H1 (cell line): ENCODE measurements around the gene TINCR. TPM values are rescaled to one million over a fixed set of nuclear protein-coding genes. Genes with fewer than 3 reads are reported as not detected.

Experiments
- RAD21 ChIP-seq, 2 experiments: IDR thresholded peaks in 1 of 2; conservative IDR thresholded peaks in 1 of 2; 2 replicates each; pipeline ENCODE4 v1.6.1; 2011; ENCODE audit warnings: low read depth in 2 of 2, low read length in 2 of 2, improper control_type of control experiment in 1 of 2, inconsistent platforms in 1 of 2, mild to moderate bottlenecking in 1 of 2, moderate library complexity in 1 of 2
- TAF7 ChIP-seq: optimal IDR thresholded peaks from 2 replicates; pipeline ENCODE3; 2011; ENCODE audit warnings: low read depth, mild to moderate bottlenecking, inconsistent platforms, low read length, moderate library complexity, borderline replicate concordance
- polyA plus RNA-seq, 7 experiments: library from polyadenylated mRNA; depleted of rRNA in 3 of 7; stranded (reverse) in 5 of 7; unstranded in 2 of 7; fragments of >200 nt in 5 of 7; fragments of 200-250 nt in 2 of 7; gene quantifications; 1 replicate in 5 of 7; 2 replicates in 1 of 7; 4 replicates in 1 of 7; pipeline versions ENCODE4 v1.2.1 to v1.2.3, GENCODE V29; 2011 to 2013; ENCODE audit warnings: missing spikeins in 2 of 7, mixed read lengths in 2 of 7
- total RNA-seq: library from RNA; stranded (reverse); fragmentation: NEBNext Ultra II Directional; extraction: Animal tissue kit (Norgen Biotek cat#: 25700); gene quantifications from 2 replicates; pipeline ENCODE4 v1.2.1, GENCODE V29; 2021

The TINCR gene
- total and polyA plus RNA-seq, 2 of the 8 experiments (the other 6 are each of a cell fraction or from before 2014, with no cell fraction given) = 0.52 to 1.4 TPM

DNA sequence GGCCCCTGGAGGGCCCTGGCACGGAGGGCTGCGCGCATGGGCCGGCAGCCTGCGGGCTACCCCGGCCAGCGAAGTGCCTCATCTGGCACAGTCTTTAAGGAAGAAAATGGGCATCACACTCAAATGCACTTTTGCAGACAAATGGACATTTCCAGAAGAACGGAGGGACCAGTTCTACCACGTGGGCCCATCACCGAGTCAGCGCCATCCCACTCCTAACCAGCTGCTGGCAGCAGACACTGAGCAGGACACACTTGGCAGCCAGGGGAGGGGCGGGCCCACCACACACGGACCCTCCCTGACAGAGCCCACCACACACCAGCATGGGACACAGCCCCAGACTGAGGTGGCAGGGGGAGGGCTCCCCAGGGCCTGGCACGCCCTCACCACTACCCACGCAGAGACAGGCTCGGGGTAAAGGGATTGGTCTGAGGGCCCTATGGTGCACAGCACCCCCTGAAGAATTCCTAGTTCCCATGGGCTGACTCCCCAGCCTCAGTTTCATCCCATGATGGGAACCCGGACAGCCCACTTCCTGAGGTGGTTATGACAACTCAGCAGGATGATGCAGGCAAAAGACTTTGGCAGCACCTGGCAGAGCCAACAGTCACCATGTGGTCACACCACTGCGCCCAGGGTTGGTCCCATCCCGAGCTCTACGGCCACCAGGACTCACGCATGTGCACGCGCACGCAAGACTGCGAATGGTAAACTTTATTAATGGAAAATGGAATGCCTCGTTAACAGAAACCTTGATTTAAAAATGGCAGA, 18.7 kb upstream of the TINCR start (continued):
- TF ChIP-seq TAF7 (no peak), RAD21 (IDR thresholded peaks at IDR 0.05 in 1 of 2, conservative IDR thresholded peaks at IDR 0.05 in 1 of 2; ENCODE audit: low read depth in 2 of 2, low read length in 2 of 2) (no peak)
